HCT116 (cell line): ENCODE measurements around the gene GPBAR1. TPM values are rescaled to one million over a fixed set of nuclear protein-coding genes. Genes with fewer than 3 reads are reported as not detected.

ENCODE experiments used
- ATAC-seq: fragments of 200-7000 bp; cut with Tn5 transposase; 2 replicates; pipeline ENCODE4 v1.9.1; 2020; ENCODE audit warnings: mild to moderate bottlenecking, moderate library complexity
- BruUV-seq: library from RNA; stranded (reverse); fragments of 400-500 nt; replicated peaks from 2 replicates; lab custom pipeline; 2021; lab: Mats Ljungman, UMichigan
- CTCF ChIA-PET: fragments of 300-600 bp; sonication (Branson Sonifier 250); formaldehyde crosslinking; loops from one replicate; lab custom pipeline; 2021; ENCODE audit warnings: antibody characterized with exemption; lab: Charles Lee
- POLR2A ChIA-PET: fragments of 300-600, 350-600 bp; sonication (Branson Sonifier 250); formaldehyde crosslinking; loops from one replicate; lab custom pipeline; 2021; ENCODE audit warnings: antibody characterized with exemption; lab: Charles Lee
- RAD21 ChIA-PET, 2 experiments: fragments of 300-600 bp; sonication (Branson Sonifier 250); formaldehyde crosslinking; loops; one replicate each; lab custom pipeline; 2023; ENCODE audit warnings: low total read pairs in 2 of 2; ENCODE audit not compliant: uncharacterized antibody in 2 of 2, unreplicated experiment in 2 of 2, low non-redundant PET in 1 of 2; lab: Charles Lee
- DNase-seq: peaks from one replicate; pipeline ENCODE4 v3.0.0-alpha.2; 2010; ENCODE audit warnings: low read depth, low spot score
- H2AFZ ChIP-seq: fragments of 200-600 bp; shearing (Covaris generic), sonication (generic); 2 replicates; pipeline ENCODE4 v1.6.1; 2017; ENCODE audit warnings: low read depth, mixed run types, mixed read lengths, antibody characterized with exemption, low read length; ENCODE audit not compliant: poor library complexity, severe bottlenecking
- H3K27ac ChIP-seq: 2 replicates; pipeline ENCODE4 v1.5.1; 2012; ENCODE audit warnings: low read depth, low read length
- H3K27me3 ChIP-seq: fragments of 200-600 bp; sonication (generic); 2 replicates; pipeline ENCODE4 v1.6.1; 2016; ENCODE audit warnings: mixed run types, low read length, mixed read lengths; ENCODE audit not compliant: insufficient read depth
- H3K36me3 ChIP-seq, 2 experiments: fragments of 200-500 bp in 1 of 2; fragments of 200-600 bp in 1 of 2; sonication (Bioruptor generic) in 1 of 2; sonication (generic) in 1 of 2; 2 replicates each; pipeline versions ENCODE4 v1.5.1 to v1.6.1; 2014 to 2016; ENCODE audit warnings: low read length in 2 of 2, inconsistent platforms in 1 of 2, mixed read lengths in 1 of 2, mixed run types in 1 of 2; ENCODE audit not compliant: insufficient read depth in 2 of 2, control insufficient read depth in 1 of 2
- H3K4me1 ChIP-seq, 2 experiments: fragments of 200-600 bp in 1 of 2; sonication (generic) in 1 of 2; 2 replicates each; pipeline versions ENCODE4 v1.5.1 to v1.6.1; 2012 to 2017; ENCODE audit warnings: low read length in 2 of 2, inconsistent platforms in 1 of 2, mild to moderate bottlenecking in 1 of 2, mixed read lengths in 1 of 2, mixed run types in 1 of 2, moderate library complexity in 1 of 2; ENCODE audit not compliant: insufficient read depth in 2 of 2, control insufficient read depth in 1 of 2
- H3K4me2 ChIP-seq: fragments of 200-600 bp; sonication (generic); 2 replicates; pipeline ENCODE4 v1.6.1; 2017; ENCODE audit warnings: mixed run types, low read length, mixed read lengths
- H3K4me3 ChIP-seq, 2 experiments: fragments of 200-600 bp in 1 of 2; sonication (generic) in 1 of 2; replicated peaks in 1 of 2; 2 replicates each; pipeline ENCODE4 v1.5.1; 2011 to 2016; ENCODE audit warnings: low read length in 2 of 2, control low read depth in 1 of 2, low read depth in 1 of 2, mild to moderate bottlenecking in 1 of 2, mixed read lengths in 1 of 2, mixed run types in 1 of 2
- H3K79me2 ChIP-seq: fragments of 200-600 bp; sonication (generic); 2 replicates; pipeline ENCODE4 v1.6.1; 2017; ENCODE audit warnings: mild to moderate bottlenecking, mixed run types, low read length, moderate library complexity, mixed read lengths; ENCODE audit not compliant: insufficient read depth
- H3K9ac ChIP-seq: fragments of 200-600 bp; sonication (generic); 2 replicates; pipeline ENCODE4 v1.6.1; 2016; ENCODE audit warnings: low read length, mixed read lengths
- H3K9me2 ChIP-seq: fragments of 200-600 bp; sonication (generic), shearing (Covaris generic); 2 replicates; pipeline ENCODE4 v1.6.1; 2017; ENCODE audit warnings: mixed run types, mild to moderate bottlenecking, moderate library complexity; ENCODE audit not compliant: insufficient read depth
- H3K9me3 ChIP-seq, 2 experiments: fragments of 200-500 bp in 1 of 2; fragments of 200-600 bp in 1 of 2; sonication (Bioruptor generic) in 1 of 2; sonication (generic) in 1 of 2; 2 replicates each; pipeline ENCODE4 v1.6.1; 2014 to 2017; ENCODE audit warnings: low read length in 2 of 2, mixed read lengths in 2 of 2, inconsistent platforms in 1 of 2, low read depth in 1 of 2, mild to moderate bottlenecking in 1 of 2, mixed run types in 1 of 2, moderate library complexity in 1 of 2; ENCODE audit not compliant: control insufficient read depth in 1 of 2, insufficient read depth in 1 of 2
- H4K20me1 ChIP-seq: fragments of 200-600 bp; sonication (generic), shearing (Covaris generic); 2 replicates; pipeline ENCODE4 v1.6.1; 2017; ENCODE audit warnings: mixed run types, mild to moderate bottlenecking, moderate library complexity; ENCODE audit not compliant: insufficient read depth
- CEBPB ChIP-seq: IDR thresholded peaks from 2 replicates; pipeline ENCODE4 v1.6.1; 2012; ENCODE audit warnings: low read depth
- EGR1 ChIP-seq: IDR thresholded peaks from 2 replicates; pipeline ENCODE4 v1.6.1; 2012; ENCODE audit warnings: low read depth
- EZH2 ChIP-seq: fragments of 200-600 bp; sonication (generic); IDR thresholded peaks from 2 replicates; pipeline ENCODE4 v1.6.1; 2017; ENCODE audit warnings: antibody characterized with exemption, mixed run types
- FOSL1 ChIP-seq: IDR thresholded peaks from 2 replicates; pipeline ENCODE4 v1.6.1; 2012; ENCODE audit warnings: low read depth
- JUND ChIP-seq: IDR thresholded peaks from 2 replicates; pipeline ENCODE4 v1.6.1; 2012
- POLR2AphosphoS5 ChIP-seq: IDR thresholded peaks from 2 replicates; pipeline ENCODE4 v1.6.1; 2011; ENCODE audit warnings: mild to moderate bottlenecking, low read depth, low read length, moderate library complexity
- RAD21 ChIP-seq: IDR thresholded peaks from 2 replicates; pipeline ENCODE4 v1.6.1; 2012; ENCODE audit warnings: low read depth, mild to moderate bottlenecking
- REST ChIP-seq: IDR thresholded peaks from 2 replicates; pipeline ENCODE4 v1.6.1; 2012; ENCODE audit warnings: low read depth
- SRF ChIP-seq: IDR thresholded peaks from 2 replicates; pipeline ENCODE4 v1.6.1; 2012; ENCODE audit warnings: low read depth
- TCF7L2 ChIP-seq: IDR thresholded peaks from 2 replicates; pipeline ENCODE4 v1.7.0; 2011; ENCODE audit warnings: borderline replicate concordance, inconsistent platforms; ENCODE audit not compliant: insufficient read depth, insufficient read length; ENCODE audit errors: extremely low read depth
- ZNF274 ChIP-seq: fragments of 200-500 bp; sonication (Bioruptor generic); IDR thresholded peaks from 2 replicates; pipeline ENCODE4 v1.6.1; 2014; ENCODE audit warnings: mild to moderate bottlenecking, low read depth, low read length, inconsistent platforms
- intact Hi-C: fragments of 100-400 bp; cut with micrococcal nuclease; formaldehyde crosslinking; loops from 2 replicates; pipeline ENCODE4 v1.10.0; 2022
- total RNA-seq: library from RNA; stranded (reverse); gene quantifications from one replicate; pipeline ENCODE4 v1.2.1, GENCODE V29; 2021; ENCODE audit not compliant: unreplicated experiment
- TF ChIP-seq, protein P1 (sequence below): IDR thresholded peaks from 2 replicates; pipeline ENCODE4 v1.6.1; 2011; ENCODE audit warnings: mild to moderate bottlenecking, low read length, moderate library complexity; ENCODE audit not compliant: insufficient replicate concordance; ENCODE audit errors: extremely low read depth

GPBAR1 gene
- total RNA-seq, 1 experiment from 2014 or later = 0.27 TPM

DNA sequence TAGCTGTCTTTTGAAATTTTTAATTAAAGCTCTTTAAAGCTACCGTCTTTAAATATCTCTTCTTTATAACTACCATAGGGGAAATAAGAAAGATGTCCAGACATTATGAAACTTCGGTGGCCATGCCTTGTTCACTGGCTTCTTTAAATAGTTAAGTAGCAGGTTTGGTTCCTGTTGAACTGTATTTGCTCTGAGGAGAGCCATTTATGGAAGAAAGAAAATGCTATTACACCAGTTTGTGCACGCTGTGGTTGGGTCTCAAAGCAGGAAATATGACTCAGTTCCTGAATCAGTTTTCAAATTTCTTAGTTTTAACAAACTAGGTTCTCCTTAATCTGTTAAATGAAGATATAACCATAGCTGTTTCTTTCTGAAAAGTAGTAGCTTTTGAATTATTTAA, 31.6 kb upstream of the GPBAR1 start (continued):
- TF ChIP-seq REST = no peak

DNA sequence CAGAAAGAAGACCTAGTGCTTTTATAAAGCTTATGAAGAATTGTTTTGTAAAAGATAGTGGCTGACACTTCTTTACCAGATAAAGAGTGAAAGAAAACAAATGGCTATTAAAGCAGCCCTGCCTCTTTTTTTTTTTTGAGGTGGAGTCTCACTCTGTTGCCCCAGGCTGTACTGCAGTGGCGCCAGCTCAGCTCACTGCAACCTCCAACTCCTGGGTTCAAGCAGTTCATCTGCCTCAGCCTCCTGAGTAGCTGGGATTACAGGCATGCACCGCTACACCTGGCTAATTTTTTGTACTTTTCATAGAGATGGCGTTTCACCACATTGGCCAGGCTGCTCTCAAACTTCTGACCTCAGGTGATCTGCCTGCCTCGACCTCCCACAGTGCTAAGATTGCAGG, 31.0 kb upstream of the GPBAR1 start:
- CTCF ChIA-PET = interaction anchor here (0.7 to 0.8 kb wide), 2 partner anchors 11 to 444 kb away, joined by 3 to 4 read pairs; no protein-coding TSS in a partner anchor
- RAD21 ChIA-PET = no interaction called here
- Histone ChIP-seq H3K79me2 (peaks cover 57% of the 10 kb centered on the region), H3K36me3 (peaks cover 49 to 55% of the 10 kb centered on the region in 2 experiments; a peak in 3 of 4 replicates), H4K20me1 (no peaks in the 10 kb centered on the region), H3K9me2 (no peaks in the 10 kb centered on the region), H2AFZ (no peak overlapping the region), H3K9me3 (no peaks in the 10 kb centered on the region), H3K4me1 (peaks cover 26 to 30% of the 10 kb centered on the region in 2 experiments), H3K4me2 (peak overlapping the region; percentile 50), H3K27me3 (no peaks in the 10 kb centered on the region), H3K4me3 (no peak overlapping the region)
- no TSS peak for BruUV-seq
- POLR2A ChIA-PET = no interaction called here
- no peak for TF ChIP-seq JUND
- no peak for TF ChIP-seq ZNF274
- TF ChIP-seq TCF7L2 = no peak
- TF ChIP-seq POLR2AphosphoS5 = no peak
- no peak for TF ChIP-seq FOSL1
- TF ChIP-seq EZH2 = no peak
- TF ChIP-seq EGR1 = no peak
- TF ChIP-seq CEBPB = no peak
- TF ChIP-seq RAD21 = no peak
- no peak for TF ChIP-seq SRF
- TF ChIP-seq, protein P1, sequence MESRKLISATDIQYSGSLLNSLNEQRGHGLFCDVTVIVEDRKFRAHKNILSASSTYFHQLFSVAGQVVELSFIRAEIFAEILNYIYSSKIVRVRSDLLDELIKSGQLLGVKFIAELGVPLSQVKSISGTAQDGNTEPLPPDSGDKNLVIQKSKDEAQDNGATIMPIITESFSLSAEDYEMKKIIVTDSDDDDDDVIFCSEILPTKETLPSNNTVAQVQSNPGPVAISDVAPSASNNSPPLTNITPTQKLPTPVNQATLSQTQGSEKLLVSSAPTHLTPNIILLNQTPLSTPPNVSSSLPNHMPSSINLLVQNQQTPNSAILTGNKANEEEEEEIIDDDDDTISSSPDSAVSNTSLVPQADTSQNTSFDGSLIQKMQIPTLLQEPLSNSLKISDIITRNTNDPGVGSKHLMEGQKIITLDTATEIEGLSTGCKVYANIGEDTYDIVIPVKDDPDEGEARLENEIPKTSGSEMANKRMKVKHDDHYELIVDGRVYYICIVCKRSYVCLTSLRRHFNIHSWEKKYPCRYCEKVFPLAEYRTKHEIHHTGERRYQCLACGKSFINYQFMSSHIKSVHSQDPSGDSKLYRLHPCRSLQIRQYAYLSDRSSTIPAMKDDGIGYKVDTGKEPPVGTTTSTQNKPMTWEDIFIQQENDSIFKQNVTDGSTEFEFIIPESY = no peak
- TF ChIP-seq, all 23 proteins: peak for 0
- ATAC-seq (peak; percentile 30; the same call in 1 of the 2 replicates), DNase-seq (no peak)
- intact Hi-C loops = no loop called here
- Histone ChIP-seq H3K27ac (peak overlapping the region; percentile 59; the same call in 1 of the 2 replicates), H3K9ac (no peak overlapping the region)
